ENCODE data around the gene BRINP3. TPM values are rescaled to one million over a fixed set of nuclear protein-coding genes. Genes with fewer than 3 reads are reported as not detected.

Gene BRINP3
- total and polyA plus RNA-seq, 9 of the 15 experiments (the other 6 are each of a cell fraction or from before 2014, with no cell fraction given): 0.09 to 0.75 (median 0.19) TPM; not detected in 1

DNA sequence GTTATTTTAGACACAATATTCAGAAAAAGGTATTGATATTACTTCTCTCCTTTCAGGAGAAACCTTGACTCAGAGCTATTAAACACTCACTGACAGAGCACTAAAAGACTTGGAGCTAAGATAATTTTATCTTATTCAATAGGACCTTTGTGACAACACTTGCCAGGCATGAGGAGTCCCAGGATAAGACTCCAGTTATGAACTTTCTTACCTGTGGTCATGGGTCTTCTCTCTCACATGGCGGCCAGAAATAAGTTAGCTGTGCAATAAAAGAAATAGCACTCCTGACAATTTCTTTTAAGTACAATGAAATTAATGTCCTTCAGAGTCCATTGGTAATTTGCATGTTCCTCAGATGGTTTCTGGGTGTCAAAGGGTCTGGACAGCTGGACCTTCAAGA, 382.1 kb downstream of the BRINP3 start:
- CTCF ChIA-PET (ENCODE audit: low intra/inter-chr PET ratio): no interaction called here

More for the DNA sequence above, 382.1 kb downstream of the BRINP3 start:
- intact Hi-C loops (cut with micrococcal nuclease) (no loop called here), in situ Hi-C loops (cut with MboI) (no loop called here)
- Histone ChIP-seq H3K4me1 (replicated peaks in 1 of 2; ENCODE audit: control insufficient read depth in 2 of 2, insufficient read depth in 2 of 2, low read length in 2 of 2) (no peaks in the 10 kb centered on the region), H2AFZ (ENCODE audit: low read depth, low read length) (no peak overlapping the region), H3K9ac (ENCODE audit: insufficient read depth in 1 of 2, low read depth in 2 of 2, low read length in 2 of 2) (no peak overlapping the region), H3K27me3 (ENCODE audit: control insufficient read depth in 2 of 2, insufficient read depth in 2 of 2, low read length in 2 of 2) (no peaks in the 10 kb centered on the region), H3K27ac (ENCODE audit: extremely low read depth, low read depth, low read length) (no peak overlapping the region), H3K4me2 (ENCODE audit: insufficient read depth, low read length) (no peak overlapping the region), H3K9me3 (replicated peaks; ENCODE audit: control insufficient read depth, insufficient read depth, low read depth, low read length) (no peaks in the 10 kb centered on the region; the same call in 1 of the 2 replicates), H3K36me3 (ENCODE audit: control insufficient read depth, insufficient read depth, low read length) (no peaks in the 10 kb centered on the region), H3K4me3 (no peak overlapping the region), H4K20me1 (replicated peaks; ENCODE audit: control insufficient read depth, insufficient read depth, low read length) (no peaks in the 10 kb centered on the region), H3K9me1 (ENCODE audit: control insufficient read depth, insufficient read depth, low read length) (no peaks in the 10 kb centered on the region), H3K79me2 (ENCODE audit: control insufficient read depth, insufficient read depth, low read length) (no peaks in the 10 kb centered on the region)
- BruUV-seq (replicated peaks): no TSS peak
- TF ChIP-seq ZNF41 (CRISPR knock-in tag; conservative IDR thresholded peaks at IDR 0.05) (no peak), RAD21 (CRISPR knock-in tag; conservative IDR thresholded peaks at IDR 0.05 in 1 of 2, IDR thresholded peaks at IDR 0.05 in 1 of 2) (no peak)
- TF ChIP-seq, protein P1, sequence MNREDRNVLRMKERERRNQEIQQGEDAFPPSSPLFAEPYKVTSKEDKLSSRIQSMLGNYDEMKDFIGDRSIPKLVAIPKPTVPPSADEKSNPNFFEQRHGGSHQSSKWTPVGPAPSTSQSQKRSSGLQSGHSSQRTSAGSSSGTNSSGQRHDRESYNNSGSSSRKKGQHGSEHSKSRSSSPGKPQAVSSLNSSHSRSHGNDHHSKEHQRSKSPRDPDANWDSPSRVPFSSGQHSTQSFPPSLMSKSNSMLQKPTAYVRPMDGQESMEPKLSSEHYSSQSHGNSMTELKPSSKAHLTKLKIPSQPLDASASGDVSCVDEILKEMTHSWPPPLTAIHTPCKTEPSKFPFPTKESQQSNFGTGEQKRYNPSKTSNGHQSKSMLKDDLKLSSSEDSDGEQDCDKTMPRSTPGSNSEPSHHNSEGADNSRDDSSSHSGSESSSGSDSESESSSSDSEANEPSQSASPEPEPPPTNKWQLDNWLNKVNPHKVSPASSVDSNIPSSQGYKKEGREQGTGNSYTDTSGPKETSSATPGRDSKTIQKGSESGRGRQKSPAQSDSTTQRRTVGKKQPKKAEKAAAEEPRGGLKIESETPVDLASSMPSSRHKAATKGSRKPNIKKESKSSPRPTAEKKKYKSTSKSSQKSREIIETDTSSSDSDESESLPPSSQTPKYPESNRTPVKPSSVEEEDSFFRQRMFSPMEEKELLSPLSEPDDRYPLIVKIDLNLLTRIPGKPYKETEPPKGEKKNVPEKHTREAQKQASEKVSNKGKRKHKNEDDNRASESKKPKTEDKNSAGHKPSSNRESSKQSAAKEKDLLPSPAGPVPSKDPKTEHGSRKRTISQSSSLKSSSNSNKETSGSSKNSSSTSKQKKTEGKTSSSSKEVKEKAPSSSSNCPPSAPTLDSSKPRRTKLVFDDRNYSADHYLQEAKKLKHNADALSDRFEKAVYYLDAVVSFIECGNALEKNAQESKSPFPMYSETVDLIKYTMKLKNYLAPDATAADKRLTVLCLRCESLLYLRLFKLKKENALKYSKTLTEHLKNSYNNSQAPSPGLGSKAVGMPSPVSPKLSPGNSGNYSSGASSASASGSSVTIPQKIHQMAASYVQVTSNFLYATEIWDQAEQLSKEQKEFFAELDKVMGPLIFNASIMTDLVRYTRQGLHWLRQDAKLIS (CRISPR knock-in tag; IDR thresholded peaks at IDR 0.05): no peak
- WGBS (ENCODE audit: insufficient coverage, low coverage, missing lambda C conversion rate): 0% methylated on average over 1 of the region's 1 CpG
- POLR2A ChIA-PET: no interaction called here
- FAIRE-seq (no peak), ATAC-seq (no peak), DNase-seq (ENCODE audit: extremely low read depth in 1 of 4, low spot score in 3 of 4) (no peak)
